IMR-90 (cell line): Measurements from ENCODE around the gene NUMA1.
A peak's percentile ranks its signal among the peaks of the same experiment; 100 is the strongest.

Experiments used
- CEBPB ChIP-seq: IDR thresholded peaks from 2 replicates; pipeline ENCODE4 v1.6.1; 2012; ENCODE audit warnings: low read depth, low read length, improper control_type of control experiment
- CHD1 ChIP-seq: IDR thresholded peaks from 2 replicates; pipeline ENCODE4 v1.6.1; 2012; ENCODE audit warnings: low read depth, low read length, improper control_type of control experiment
- CTCF ChIP-seq: conservative IDR thresholded peaks from 2 replicates; pipeline ENCODE4 v1.5.1; 2012; ENCODE audit warnings: mild to moderate bottlenecking, low read depth, low read length, improper control_type of control experiment
- ELK1 ChIP-seq: fragments of 150-350 bp; IDR thresholded peaks from 2 replicates; pipeline ENCODE4 v1.6.1; 2016; ENCODE audit warnings: low read depth, mild to moderate bottlenecking, low read length, moderate library complexity, borderline replicate concordance
- FOS ChIP-seq: fragments of 150-350 bp; IDR thresholded peaks from 2 replicates; pipeline ENCODE4 v1.6.1; 2016; ENCODE audit warnings: low read depth, low read length
- MAFK ChIP-seq: IDR thresholded peaks from 2 replicates; pipeline ENCODE4 v1.6.1; 2012; ENCODE audit warnings: low read depth, low read length, improper control_type of control experiment
- MXI1 ChIP-seq: IDR thresholded peaks from 2 replicates; pipeline ENCODE4 v1.6.1; 2012; ENCODE audit warnings: low read depth, mild to moderate bottlenecking, low read length, moderate library complexity, borderline replicate concordance
- POLR2A ChIP-seq: IDR thresholded peaks from 2 replicates; pipeline ENCODE4 v1.6.1; 2012; ENCODE audit warnings: mild to moderate bottlenecking, low read depth, low read length
- RAD21 ChIP-seq: IDR thresholded peaks from 2 replicates; pipeline ENCODE4 v1.6.1; 2012; ENCODE audit warnings: low read length, improper control_type of control experiment
- RFX5 ChIP-seq: IDR thresholded peaks from 2 replicates; pipeline ENCODE4 v1.8.0; 2012; ENCODE audit warnings: low read depth, mild to moderate bottlenecking, low read length, moderate library complexity
- TF ChIP-seq, protein P1 (sequence below): fragments of 150-350 bp; IDR thresholded peaks from 2 replicates; pipeline ENCODE4 v1.6.1; 2017; ENCODE audit warnings: mild to moderate bottlenecking, antibody characterized with exemption, low read length, low read depth

GRCh38 chr11:72080326-72081183, at the start of gene NUMA1, which contains the start of gene LRRC51:
- no peak for TF ChIP-seq CTCF
- TF ChIP-seq RFX5, result peak; percentile 96
- TF ChIP-seq, protein P1, sequence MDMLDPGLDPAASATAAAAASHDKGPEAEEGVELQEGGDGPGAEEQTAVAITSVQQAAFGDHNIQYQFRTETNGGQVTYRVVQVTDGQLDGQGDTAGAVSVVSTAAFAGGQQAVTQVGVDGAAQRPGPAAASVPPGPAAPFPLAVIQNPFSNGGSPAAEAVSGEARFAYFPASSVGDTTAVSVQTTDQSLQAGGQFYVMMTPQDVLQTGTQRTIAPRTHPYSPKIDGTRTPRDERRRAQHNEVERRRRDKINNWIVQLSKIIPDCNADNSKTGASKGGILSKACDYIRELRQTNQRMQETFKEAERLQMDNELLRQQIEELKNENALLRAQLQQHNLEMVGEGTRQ, result peak; percentile 43
- TF ChIP-seq POLR2A, result peak; percentile 65
- no peak for TF ChIP-seq RAD21
- no peak for TF ChIP-seq MAFK
- peak; percentile 23; the same call in 1 of the 2 replicates for TF ChIP-seq FOS
- no peak for TF ChIP-seq CHD1
- peak; percentile 48; the same call in 1 of the 2 replicates for TF ChIP-seq CEBPB
- TF ChIP-seq ELK1, result no peak
- TF ChIP-seq MXI1, result peak; percentile 88
